ENCODE results near the gene SIGLEC6. TPM values are rescaled to one million over a fixed set of nuclear protein-coding genes. Genes with fewer than 3 reads are reported as not detected.

Gene SIGLEC6
- total RNA-seq, 1 experiment from 2014 or later = not detected

GRCh38 chr19:51488491-51488890 is 43.0 kb downstream of the SIGLEC6 start:
- no peak for TF ChIP-seq TCF7L2 (IDR thresholded peaks at IDR 0.05; ENCODE audit: borderline replicate concordance, extremely low read depth, insufficient read depth, insufficient read length)
- TF ChIP-seq YY1 (IDR thresholded peaks at IDR 0.05; ENCODE audit: extremely low read depth, insufficient replicate concordance, low read depth, low read length) = no peak
- TF ChIP-seq EZH2phosphoT487 (IDR thresholded peaks at IDR 0.05; ENCODE audit: borderline replicate concordance) = no peak
- no peak for TF ChIP-seq EGR1 (IDR thresholded peaks at IDR 0.05; ENCODE audit: low read depth)
- TF ChIP-seq SIN3A (IDR thresholded peaks at IDR 0.05; ENCODE audit: low read depth) = no peak
- TF ChIP-seq FOSL1 (IDR thresholded peaks at IDR 0.05; ENCODE audit: low read depth) = no peak
- TF ChIP-seq POLR2AphosphoS5 (IDR thresholded peaks at IDR 0.05; ENCODE audit: low read depth, low read length) = no peak
- TF ChIP-seq CBX3 (IDR thresholded peaks at IDR 0.05; ENCODE audit: low read depth) = no peak
- TF ChIP-seq CTCF (IDR thresholded peaks at IDR 0.05 in 2 of 3, conservative IDR thresholded peaks at IDR 0.05 in 1 of 3; ENCODE audit: borderline replicate concordance in 1 of 3, insufficient read depth in 1 of 3, low read depth in 2 of 3, low read length in 2 of 3) = no peak
- no peak for TF ChIP-seq ZFX (IDR thresholded peaks at IDR 0.05)
- TF ChIP-seq POLR2A (IDR thresholded peaks at IDR 0.05; ENCODE audit: borderline replicate concordance, extremely low read depth, insufficient read depth, insufficient read length) = no peak
- no peak for TF ChIP-seq ELF1 (IDR thresholded peaks at IDR 0.05; ENCODE audit: borderline replicate concordance, low read depth)
- TF ChIP-seq ZBTB33 (IDR thresholded peaks at IDR 0.05; ENCODE audit: extremely low read depth, insufficient replicate concordance, low read length) = no peak
- no peak for TF ChIP-seq EZH2 (IDR thresholded peaks at IDR 0.05)
- no peak for TF ChIP-seq REST (IDR thresholded peaks at IDR 0.05; ENCODE audit: low read depth)
- no peak for TF ChIP-seq CEBPB (IDR thresholded peaks at IDR 0.05; ENCODE audit: low read depth)
- TF ChIP-seq SP1 (IDR thresholded peaks at IDR 0.05; ENCODE audit: low read depth) = no peak
- no peak for TF ChIP-seq SRF (IDR thresholded peaks at IDR 0.05; ENCODE audit: low read depth)
- no peak for TF ChIP-seq ATF3 (IDR thresholded peaks at IDR 0.05)
- RAD21 ChIA-PET (ENCODE audit: low non-redundant PET in 1 of 2, low total read pairs in 2 of 2, uncharacterized antibody in 2 of 2, unreplicated experiment in 2 of 2) = no interaction called here
- DNase-seq (ENCODE audit: low read depth, low spot score) (no peak), ATAC-seq (no peak)
- Histone ChIP-seq H3K4me1 (ENCODE audit: control insufficient read depth in 1 of 2, insufficient read depth in 2 of 2, low read length in 2 of 2) (no peaks in the 10 kb centered on the region; a peak in 1 of 4 replicates), H2AFZ (ENCODE audit: low read depth, low read length, poor library complexity, severe bottlenecking) (no peak overlapping the region), H3K4me2 (ENCODE audit: low read length) (no peak overlapping the region), H3K9me3 (ENCODE audit: control insufficient read depth in 1 of 2, insufficient read depth in 1 of 2, low read depth in 1 of 2, low read length in 2 of 2) (no peaks in the 10 kb centered on the region), H3K79me2 (ENCODE audit: insufficient read depth, low read length) (no peaks in the 10 kb centered on the region), H3K27me3 (ENCODE audit: insufficient read depth, low read length) (peaks cover 4% of the 10 kb centered on the region; the same call in 1 of the 2 replicates), H3K9ac (ENCODE audit: low read length) (no peak overlapping the region), H4K20me1 (ENCODE audit: insufficient read depth) (no peaks in the 10 kb centered on the region), H3K36me3 (ENCODE audit: control insufficient read depth in 1 of 2, insufficient read depth in 2 of 2, low read length in 2 of 2) (no peaks in the 10 kb centered on the region), H3K27ac (ENCODE audit: low read depth, low read length) (no peak overlapping the region), H3K9me2 (ENCODE audit: insufficient read depth) (no peaks in the 10 kb centered on the region), H3K4me3 (replicated peaks in 1 of 2; ENCODE audit: low read depth in 1 of 2, low read length in 2 of 2) (no peak overlapping the region)
- BruUV-seq (replicated peaks) = no TSS peak
- POLR2A ChIA-PET = no interaction called here
- intact Hi-C loops (cut with micrococcal nuclease) = no loop called here
- CTCF ChIA-PET = no interaction called here

Data from HCT116 (cell line).